H7 (cell line): Measurements from ENCODE around the gene INIP. TPM values are rescaled to one million over a fixed set of nuclear protein-coding genes. Genes with fewer than 3 reads are reported as not detected.
A peak's percentile ranks its signal among the peaks of the same experiment; 100 is the strongest.

Source experiments
- DNase-seq: peaks from one replicate; pipeline ENCODE4 v3.0.0; 2012
- H3K27me3 ChIP-seq: 2 replicates; pipeline ENCODE4 v1.6.0; 2011; ENCODE audit warnings: mild to moderate bottlenecking, low read length; ENCODE audit not compliant: control insufficient read depth, insufficient read depth
- H3K36me3 ChIP-seq: replicated peaks from 2 replicates; pipeline ENCODE4 v1.5.1; 2011; ENCODE audit warnings: low read length; ENCODE audit not compliant: control insufficient read depth, insufficient read depth
- H3K4me3 ChIP-seq: 2 replicates; pipeline ENCODE4 v1.5.1; 2011; ENCODE audit warnings: low read depth, mild to moderate bottlenecking, control low read depth, low read length, moderate library complexity; ENCODE audit not compliant: insufficient read depth
- total RNA-seq: library from RNA; depleted of rRNA; stranded (reverse); fragments of >200 nt; shearing (Covaris generic); gene quantifications from 2 replicates; pipeline ENCODE4 v1.2.3, GENCODE V29; 2014; rRNA removed

The INIP gene
- total RNA-seq, 1 experiment from 2014 or later = 9.3 TPM

DNA sequence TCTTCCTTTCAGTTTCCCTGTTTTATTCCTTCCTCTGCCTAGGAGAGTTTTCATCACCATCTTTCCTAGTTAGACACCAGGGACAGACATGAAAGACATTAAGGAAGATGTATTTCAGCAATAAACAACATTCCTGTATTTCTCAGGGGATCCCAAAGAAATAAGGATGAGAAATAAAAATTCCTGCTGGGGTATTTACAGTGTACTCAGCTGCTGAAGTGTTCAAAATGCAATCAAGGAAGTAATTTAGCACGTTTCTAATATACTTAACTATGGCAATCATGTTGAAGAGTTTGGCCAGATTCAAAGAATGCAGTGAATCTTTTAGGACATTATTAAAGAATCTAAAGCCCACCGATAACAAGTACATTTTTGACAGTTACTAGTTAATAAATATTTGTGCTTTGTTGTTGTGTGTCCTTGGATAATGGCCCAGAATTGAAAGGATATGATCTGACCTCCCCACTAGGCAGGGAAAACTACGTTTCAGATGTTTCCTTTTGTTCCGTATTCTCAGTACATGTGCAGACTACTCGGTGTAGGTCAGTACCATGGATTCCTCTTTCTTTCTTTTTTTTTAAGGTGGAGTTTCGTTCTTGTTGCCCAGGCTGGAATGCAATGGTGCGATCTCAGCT lies 46.8 kb downstream of the INIP start:
- DNase-seq = no peak
- H3K36me3 ChIP-seq = no peaks in the 10 kb centered on the region
- no peak overlapping the region for H3K4me3 ChIP-seq
- no peaks in the 10 kb centered on the region for H3K27me3 ChIP-seq

DNA sequence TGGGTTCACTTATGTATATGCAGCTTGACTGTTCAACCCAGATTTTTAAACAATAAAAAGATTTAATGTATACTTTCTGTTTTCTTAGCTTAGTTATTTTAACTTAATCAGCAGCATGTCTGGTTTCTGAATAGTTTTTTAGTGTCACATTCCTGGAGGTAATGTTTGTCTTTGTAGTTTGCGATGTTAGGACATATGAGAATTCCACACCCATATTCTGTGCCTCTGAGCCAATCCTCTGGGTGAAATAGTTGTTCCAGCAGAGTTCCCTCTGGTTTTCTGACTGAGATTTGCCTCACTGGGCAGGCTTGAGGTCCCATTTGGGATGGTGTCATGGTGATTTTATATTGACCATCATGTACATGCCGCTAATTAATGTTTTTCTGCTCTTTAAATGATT lies 48.6 kb downstream of the INIP start:
- no peaks in the 10 kb centered on the region for H3K27me3 ChIP-seq
- H3K36me3 ChIP-seq = no peaks in the 10 kb centered on the region
- H3K4me3 ChIP-seq = no peak overlapping the region
- no peak for DNase-seq

DNA sequence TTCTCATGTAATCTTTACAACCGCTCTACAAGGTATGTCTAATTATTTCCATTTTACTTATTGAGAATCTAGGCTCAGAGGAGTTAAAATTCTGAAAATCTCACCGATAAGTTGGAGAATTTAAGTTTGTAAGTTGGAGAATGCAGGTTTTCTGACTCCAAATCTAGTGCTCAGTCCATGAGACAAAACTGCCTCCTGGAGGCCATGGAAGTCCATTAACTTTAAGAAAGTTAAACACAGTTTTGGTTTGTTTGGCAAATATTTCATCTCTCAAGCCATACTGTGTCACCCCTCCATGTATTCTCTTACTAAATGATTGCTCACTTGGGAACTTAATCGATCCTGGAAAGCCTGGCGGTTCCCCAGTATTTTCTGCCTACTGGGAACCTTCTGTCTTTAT lies 52.6 kb downstream of the INIP start:
- H3K4me3 ChIP-seq = no peak overlapping the region
- no peaks in the 10 kb centered on the region for H3K27me3 ChIP-seq
- no peaks in the 10 kb centered on the region for H3K36me3 ChIP-seq
- DNase-seq = no peak

DNA sequence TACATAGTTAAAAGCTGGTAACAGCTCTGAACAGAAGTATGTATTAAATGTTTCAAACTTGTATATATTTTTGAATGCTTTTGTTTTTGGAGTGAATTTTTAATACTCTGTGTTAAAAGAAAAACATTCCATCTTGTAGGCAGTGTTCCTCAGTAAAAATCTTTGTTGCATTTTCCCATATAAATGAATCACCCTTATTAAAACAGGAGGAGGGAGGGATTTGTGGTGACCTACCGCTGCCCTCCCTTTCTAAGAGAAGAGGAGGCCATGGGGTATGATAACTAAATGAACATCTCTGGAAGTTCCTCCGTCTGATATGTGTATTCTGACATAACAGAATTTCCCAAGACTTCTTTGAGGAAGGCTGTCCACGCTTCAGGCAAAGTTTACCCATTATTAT lies 53.4 kb downstream of the INIP start:
- no peak overlapping the region for H3K4me3 ChIP-seq

DNA sequence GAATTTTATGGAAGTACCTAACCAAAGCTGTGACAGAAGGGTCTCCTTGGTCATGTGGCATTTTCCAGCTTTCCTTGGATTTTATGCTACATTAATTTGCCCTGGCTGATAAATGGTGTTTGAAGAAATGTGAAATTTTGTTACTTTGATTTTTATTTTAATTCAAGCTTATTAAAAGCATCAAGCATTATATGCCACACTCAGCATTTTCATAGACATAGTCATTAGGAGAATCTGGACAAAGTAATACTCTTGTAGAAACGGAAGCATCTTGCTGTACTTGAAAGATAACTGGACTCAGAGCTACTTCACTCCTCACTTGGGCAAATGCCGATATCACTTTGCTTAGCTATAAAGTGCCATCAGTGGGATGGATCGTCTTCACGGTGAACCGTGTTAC lies 54.2 kb downstream of the INIP start:
- H3K4me3 ChIP-seq = no peak overlapping the region

More for the DNA sequence above, 53.4 kb downstream of the INIP start:
- Histone ChIP-seq H3K36me3 (no peaks in the 10 kb centered on the region), H3K27me3 (no peaks in the 10 kb centered on the region)
- no peak for DNase-seq

DNA sequence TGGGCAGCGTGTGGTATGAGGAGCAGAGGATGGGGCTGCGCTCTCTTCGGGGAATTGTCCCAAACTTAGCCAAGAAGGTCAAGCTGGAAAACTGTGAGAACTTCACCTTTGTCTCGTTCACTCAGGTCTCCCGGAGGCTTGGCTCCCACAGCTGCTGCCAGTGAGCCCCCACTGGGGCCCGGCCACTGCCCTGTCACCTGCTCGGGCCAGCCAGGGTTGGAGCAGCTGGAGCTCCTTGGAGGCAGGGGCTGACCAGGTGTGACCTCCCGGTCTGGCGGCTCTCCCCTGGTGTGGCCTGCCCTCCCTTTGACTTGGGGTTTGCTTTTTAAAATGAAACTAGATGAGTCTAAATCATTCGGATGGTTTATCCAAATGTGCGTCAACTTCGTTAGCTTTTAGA lies 58.0 kb downstream of the INIP start:
- Histone ChIP-seq H3K36me3 (no peaks in the 10 kb centered on the region), H3K4me3 (no peak overlapping the region), H3K27me3 (no peaks in the 10 kb centered on the region)
- no peak for DNase-seq

More for the DNA sequence above, 54.2 kb downstream of the INIP start:
- no peak for DNase-seq
- Histone ChIP-seq H3K36me3 (no peaks in the 10 kb centered on the region), H3K27me3 (no peaks in the 10 kb centered on the region)

DNA sequence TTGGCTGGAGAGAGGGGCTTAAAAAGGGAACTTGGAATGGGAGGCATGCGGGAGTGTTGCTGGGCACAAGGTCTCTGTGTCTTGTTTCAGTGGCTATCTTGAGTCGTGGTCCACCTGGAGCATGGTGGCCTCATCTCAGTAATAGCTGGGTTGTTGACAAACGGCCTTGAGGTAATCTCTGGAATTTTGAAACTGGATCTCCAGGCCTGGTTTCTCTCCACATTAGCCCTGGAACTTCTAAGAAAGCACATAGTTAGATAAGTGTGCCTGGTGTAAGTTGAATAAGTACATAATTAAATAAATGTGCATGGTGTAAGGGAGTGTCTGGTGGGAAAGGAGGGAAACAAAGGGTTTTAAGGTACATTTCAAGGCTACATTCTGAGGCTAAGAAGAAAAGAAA lies 62.2 kb downstream of the INIP start:
- DNase-seq = no peak
- H3K36me3 ChIP-seq = no peaks in the 10 kb centered on the region
- no peaks in the 10 kb centered on the region for H3K27me3 ChIP-seq
- H3K4me3 ChIP-seq = no peak overlapping the region

DNA sequence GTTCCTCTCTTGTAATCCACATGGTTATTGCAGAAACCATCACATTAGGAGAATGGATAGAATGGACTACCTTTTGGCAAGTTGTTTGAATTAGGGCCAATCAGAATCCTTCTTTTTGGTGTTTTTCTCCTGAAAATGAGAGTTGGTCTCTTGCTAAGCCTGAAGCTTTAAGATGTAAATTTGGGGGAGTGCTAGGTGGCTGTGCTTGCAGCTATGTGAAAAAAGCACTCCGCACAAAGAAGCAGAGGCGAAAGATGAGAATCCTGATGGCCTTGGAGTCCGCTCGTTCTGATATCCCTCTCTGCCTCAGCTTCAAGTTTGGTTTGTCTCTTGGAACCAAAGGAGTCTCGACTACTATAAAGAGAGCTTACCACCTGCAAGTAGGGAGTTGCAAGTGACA lies 63.6 kb downstream of the INIP start:
- Histone ChIP-seq H3K27me3 (no peaks in the 10 kb centered on the region), H3K36me3 (no peaks in the 10 kb centered on the region), H3K4me3 (no peak overlapping the region)
- DNase-seq = peak; percentile 48

DNA sequence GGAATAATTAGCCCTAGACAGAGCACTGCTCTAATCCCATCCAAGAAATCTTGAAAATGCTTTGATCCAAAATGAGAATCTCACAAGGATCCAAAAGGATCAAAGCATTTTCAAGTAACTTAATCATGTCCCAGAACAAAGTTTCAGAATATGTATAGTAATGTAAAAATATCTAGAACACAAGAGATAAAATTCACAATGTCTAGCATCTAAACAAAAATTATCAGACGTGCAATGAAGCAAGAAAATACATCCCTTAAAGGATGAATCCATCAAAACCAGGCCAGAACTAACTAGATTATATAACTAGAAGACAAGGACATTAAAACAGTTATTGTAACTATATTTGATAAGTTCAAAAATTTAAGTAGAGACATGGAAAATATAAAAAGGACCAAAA lies 69.3 kb downstream of the INIP start:
- DNase-seq = no peak
- Histone ChIP-seq H3K36me3 (no peaks in the 10 kb centered on the region), H3K27me3 (no peaks in the 10 kb centered on the region), H3K4me3 (no peak overlapping the region)

DNA sequence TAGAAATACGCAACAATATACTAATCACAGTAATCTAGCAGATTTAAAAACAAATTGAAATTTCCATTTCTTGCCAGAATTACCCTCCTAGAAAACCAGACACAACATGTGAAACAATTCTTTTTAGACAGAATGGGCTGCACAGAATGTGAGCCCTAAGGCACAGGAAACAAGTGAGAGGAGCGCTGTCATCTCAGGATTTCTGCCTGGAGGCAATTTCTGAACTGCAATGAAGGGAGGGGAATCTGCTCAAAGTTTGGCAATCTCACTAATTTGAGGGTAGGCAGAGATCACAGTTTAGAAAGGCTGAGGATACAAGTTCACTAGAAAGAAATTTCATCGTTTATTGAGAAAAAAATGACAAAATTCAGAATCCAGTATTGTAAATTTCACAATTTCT lies 70.3 kb downstream of the INIP start:
- Histone ChIP-seq H3K36me3 (no peaks in the 10 kb centered on the region), H3K4me3 (no peak overlapping the region), H3K27me3 (no peaks in the 10 kb centered on the region)
- no peak for DNase-seq

DNA sequence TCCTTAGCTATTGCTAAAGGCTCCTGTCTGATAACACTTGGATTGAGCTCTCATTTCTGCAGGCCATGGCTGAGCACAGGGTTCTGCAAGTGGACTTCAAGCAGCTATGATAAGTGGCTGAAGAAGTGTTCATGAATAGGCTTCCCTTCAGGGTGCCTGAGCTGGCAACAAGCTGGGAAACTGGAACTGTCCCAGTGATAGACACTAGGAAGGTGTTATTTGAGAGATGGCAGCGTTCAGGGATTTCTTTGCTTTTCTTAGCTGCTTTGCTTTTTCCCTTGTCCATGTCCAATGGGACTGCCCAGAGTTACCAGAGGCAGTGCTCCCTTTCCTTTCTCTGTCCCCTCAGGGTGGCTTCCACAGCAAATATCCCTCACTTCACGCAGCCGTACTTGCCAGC lies 75.8 kb downstream of the INIP start:
- no peak for DNase-seq
- Histone ChIP-seq H3K27me3 (no peaks in the 10 kb centered on the region), H3K36me3 (no peaks in the 10 kb centered on the region), H3K4me3 (no peak overlapping the region)

DNA sequence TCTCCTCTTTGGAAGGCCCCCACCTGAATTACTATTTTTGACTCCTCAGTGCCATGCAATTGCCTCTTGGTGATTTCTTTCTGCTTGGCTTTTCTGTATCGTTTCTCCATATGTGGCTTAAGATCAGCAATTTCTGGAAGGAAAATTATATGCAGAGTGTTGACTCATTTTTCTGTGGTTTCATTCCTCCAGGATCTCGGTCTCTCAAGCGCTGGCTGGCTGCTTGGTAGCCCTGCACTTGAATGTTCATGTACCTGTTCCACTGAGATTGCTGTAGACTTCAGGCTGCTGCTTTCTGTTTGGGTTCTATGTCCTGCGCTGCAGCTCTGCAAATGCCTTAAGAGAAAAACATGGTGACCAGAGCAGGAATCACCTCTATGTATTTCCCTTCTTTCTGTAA lies 77.6 kb downstream of the INIP start:
- no peaks in the 10 kb centered on the region for H3K36me3 ChIP-seq
- no peaks in the 10 kb centered on the region for H3K27me3 ChIP-seq
- no peak overlapping the region for H3K4me3 ChIP-seq
- DNase-seq = no peak

Other genes with a start within 250 kb of the INIP start
- gene KIAA1958, start 231.3 kb downstream of the INIP start, total RNA-seq = 14.2 and 17.6 TPM in 2 replicates
- 9.7 and 18.0 TPM in 2 replicates for gene SNX30, start 32.6 kb upstream of the INIP start, total RNA-seq
- not detected in 2 replicates for gene SLC46A2, start 172.8 kb upstream of the INIP start, total RNA-seq